ENCODE measurements around the gene JARID2.

Gene JARID2

DNA sequence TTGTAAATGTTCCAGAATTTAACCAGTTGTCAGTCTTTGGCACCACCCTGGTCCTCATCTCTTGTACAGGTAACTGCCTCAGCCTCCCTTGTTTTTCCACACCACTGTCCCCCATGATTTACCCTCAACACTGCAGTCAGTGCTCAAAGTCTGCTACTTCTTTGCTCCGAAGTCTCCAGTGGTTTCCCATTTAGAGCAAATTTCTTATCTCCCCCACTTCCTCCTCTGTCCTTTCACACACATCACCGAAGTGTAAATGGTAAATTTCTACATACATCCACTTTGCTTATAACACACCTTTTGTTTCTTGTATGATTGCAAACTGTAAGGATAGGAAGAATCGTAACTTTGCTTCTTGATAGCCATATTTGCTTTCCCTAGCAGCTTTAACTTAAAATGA is 115.3 kb downstream of the JARID2 start:
- DNase-seq, result no peak

DNA sequence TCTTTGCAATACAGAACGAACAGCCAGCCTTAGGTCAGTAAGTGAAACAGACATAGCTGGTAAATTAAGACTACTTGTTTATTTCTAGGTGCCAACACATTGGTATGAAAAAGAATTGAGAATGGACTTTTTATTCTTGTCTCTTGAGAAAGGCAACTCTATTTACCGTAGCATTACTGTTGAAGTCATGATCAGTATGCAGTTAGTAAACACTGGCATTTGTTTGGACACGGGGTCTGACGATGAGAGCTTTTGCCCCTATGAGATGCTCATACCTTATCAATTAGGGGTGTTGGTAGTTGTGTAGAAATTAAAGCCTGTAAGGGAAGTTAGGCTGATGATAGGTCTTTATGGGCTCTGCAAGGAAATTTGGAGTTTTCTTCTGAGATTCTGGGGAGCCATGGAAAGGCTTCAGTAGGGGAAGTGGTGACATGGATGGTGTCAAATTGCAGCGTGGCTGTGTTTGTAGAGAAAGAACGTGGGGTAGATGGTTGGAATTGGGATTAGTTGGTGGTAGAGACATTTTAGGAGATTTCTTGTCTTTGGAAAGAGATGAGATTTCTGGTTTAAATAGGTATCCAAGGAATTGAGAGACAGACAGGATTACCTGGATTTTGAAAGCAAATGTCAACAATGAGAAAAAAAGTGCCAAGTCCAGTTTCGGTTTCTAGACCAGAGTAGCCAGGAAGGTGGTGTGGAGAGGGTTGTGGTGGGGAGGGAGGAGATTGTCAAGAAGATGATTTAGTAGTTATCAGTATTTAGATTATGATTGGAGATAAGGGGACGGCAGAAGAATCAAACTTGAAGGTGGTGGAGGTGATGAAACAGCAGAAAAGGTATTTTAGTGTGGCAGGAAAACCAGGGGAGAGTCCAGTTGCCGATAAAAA is 116.6 kb downstream of the JARID2 start:
- no peak for DNase-seq

DNA sequence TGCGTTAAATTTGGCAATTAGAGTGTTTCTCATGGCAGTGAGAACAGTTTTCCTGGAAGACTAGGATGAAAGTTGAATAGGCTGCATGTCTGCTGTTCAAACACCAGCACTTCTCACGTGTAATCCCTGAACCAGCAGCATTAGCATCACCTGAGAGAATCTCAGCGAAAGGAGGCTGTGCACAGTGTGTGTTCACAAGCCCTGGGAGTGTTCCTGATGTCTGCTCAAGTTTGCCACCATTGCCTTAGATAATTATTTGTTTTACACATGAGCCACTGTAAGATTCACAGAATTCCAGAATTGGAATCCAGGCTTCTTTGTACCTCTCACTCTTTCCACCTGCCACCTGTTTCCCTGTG is 117.3 kb downstream of the JARID2 start:
- no peak for DNase-seq

DNA sequence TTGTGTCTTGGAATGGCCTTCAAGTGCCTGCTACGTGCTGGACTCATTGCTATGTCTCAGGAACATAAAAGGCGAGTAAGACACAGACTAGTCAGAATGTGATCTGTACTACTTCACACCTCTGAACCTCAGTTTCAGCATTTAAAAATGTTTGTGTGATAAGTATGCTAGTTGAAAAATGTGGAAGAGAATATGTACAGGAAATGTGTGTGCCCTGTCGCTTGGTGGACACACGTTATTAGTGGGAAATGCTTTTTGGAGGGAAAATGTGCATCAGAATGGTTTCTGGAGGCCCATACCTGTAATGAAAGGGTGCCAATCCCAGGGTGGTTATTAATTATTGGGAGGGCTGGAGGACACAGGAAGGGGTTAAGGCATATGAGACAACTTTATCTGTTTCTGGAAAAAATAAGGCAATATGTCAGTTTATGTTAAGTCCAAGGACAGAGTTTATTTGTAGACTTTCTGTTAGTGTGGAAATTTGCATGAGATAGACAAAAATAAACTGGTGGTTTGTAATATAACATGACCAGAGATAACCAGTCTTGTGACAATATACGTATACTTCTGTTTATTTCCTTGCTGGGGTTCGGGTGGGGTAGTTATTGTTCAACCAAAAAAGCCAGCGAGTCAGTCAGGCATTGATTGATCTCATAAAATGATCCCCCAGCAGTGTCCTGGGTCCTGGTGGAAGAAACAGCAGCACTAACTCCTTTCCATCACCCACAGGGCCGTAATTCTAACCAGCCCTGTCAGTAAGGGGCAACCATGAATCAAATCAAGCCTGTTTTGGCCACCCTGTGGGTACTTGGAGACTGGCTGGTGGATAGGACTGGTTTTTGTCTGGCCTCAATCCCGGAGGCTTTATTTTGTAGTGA is 117.9 kb downstream of the JARID2 start:
- DNase-seq, result no peak

GRCh38 chr6:15364401-15365037 is 118.7 kb downstream of the JARID2 start:
- no peak for DNase-seq

- DNase-seq, result peak; percentile 84
Observed at GRCh38 chr6:15365273-15365687, 119.4 kb downstream of the JARID2 start.

GRCh38 chr6:15366003-15366535 is 120.2 kb downstream of the JARID2 start:
- no peak for DNase-seq

DNA sequence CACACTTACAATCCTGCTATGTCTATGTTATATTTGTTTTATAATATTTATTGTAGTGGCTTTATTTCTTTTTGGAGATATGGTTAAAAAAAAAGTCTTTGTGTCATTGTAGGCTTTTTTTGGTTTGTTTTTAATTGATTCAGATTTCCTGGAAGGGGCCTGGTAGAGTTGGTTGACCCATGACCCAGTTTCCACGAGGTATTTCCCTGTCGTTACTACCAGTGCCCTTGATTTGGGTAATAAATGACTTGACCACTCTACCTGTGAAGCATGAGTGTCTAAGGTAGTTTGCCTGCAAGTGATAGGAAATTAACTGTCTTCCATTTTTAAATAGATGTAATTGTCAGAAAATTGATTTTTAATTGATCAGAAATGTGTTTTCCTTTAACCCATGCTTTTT is 121.0 kb downstream of the JARID2 start:
- DNase-seq, result no peak

DNA sequence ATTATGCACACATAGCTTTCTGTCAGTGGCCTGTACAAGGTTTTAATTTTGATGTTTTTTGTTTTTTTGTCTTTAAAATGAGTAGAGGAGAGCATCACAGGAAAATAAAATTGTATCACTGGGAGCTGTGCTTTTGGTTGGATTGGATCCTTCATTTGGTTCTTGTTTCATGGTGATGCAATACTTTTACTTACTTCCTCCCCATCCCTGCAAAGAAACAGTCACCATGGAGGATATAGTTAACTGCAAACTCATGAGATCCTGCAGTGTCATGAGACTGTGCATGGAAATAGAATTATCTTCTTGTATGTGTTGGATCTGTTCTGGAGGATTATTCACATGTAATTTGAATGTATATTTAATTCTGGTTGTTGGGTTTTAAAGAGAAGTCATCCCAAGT is 122.3 kb downstream of the JARID2 start:
- DNase-seq, result peak; percentile 81

- DNase-seq, result no peak
Observed at GRCh38 chr6:15368873-15369272, 123.0 kb downstream of the JARID2 start.

- no peak for DNase-seq
Observed at GRCh38 chr6:15369838-15370237, 124.0 kb downstream of the JARID2 start.

DNA sequence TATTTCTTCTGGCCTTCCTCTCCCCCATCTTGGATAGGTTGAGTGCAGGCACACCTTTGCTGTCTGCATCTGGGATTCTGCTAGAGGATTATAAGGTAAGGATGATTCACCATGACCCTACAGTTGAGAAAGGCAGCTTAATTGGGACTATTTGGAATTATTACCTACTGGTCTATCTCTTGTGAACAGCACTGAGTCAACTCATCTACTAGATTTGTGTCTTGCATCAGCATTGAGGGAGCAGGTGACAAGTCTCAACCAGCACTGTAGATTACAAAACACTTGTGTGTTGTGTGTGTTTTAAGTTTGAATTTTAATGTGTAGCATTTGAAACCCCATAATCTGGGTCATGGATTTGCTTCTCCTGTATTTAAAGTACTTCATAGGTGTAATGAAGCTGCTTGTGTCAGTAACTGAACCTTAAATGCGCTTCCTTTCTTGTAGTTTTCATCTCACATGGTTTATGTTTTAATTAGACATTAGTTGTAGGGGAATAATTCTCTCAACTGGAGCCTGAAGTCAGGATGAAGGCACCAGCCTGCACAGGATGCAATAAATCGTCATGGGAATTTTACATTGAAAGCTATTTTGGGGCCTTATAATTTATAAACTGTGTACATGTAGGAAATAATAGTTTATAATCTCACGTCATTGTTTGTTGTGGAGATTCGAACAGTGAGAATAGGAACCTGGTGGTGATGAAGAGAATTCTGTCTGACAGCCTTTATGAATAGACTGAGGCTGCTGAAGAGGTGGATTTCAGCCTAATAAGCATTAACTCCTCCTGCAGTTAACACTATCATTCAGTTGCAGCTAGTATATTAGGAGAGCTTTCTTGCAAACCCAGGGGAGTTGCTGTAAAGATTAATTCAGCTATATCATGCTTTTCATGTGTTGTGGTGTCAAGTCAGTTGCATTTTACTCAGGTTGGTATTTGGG is 125.1 kb downstream of the JARID2 start:
- no peak for DNase-seq

- no peak for DNase-seq
Observed at GRCh38 chr6:15372932-15373331, 127.1 kb downstream of the JARID2 start.

DNA sequence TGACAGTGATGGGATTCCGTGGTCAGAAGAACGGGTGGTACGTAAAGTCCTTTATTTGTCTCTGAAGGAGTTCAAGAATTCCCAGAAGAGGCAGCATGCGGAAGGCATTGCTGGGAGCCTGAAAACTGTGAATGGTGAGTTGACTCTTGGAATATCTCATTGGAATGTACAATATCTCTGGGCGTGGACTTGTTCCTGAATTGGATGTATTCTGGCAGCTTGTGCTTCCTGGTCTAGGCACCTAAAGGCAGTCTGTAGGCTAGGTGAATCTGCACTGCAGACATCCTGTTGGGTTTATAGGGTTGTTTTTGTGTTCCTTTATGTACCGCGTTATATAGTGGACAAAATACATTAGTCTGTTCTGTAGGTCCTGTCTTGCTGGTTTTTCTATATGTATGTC is 128.2 kb downstream of the JARID2 start:
- DNase-seq, result no peak

DNA sequence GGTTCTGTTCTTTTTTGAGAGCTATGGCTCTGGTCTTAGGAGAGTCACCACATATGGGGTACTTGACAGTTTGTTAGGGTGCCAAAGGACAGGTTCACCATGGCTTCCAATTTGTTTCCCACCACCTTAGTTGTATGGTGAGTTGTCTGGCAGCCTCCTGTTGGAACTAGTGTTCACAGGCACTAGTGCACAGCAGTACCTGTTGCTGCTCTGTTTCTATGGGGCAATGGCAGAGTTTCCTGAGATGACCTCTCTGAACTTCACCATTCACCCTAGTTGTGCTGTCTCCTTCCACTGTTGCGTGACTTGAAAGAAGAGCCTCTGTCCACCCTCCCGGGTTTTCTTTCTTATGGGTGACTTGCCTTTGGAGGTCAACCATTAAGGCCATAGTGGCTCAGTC is 129.1 kb downstream of the JARID2 start:
- no peak for DNase-seq

DNA sequence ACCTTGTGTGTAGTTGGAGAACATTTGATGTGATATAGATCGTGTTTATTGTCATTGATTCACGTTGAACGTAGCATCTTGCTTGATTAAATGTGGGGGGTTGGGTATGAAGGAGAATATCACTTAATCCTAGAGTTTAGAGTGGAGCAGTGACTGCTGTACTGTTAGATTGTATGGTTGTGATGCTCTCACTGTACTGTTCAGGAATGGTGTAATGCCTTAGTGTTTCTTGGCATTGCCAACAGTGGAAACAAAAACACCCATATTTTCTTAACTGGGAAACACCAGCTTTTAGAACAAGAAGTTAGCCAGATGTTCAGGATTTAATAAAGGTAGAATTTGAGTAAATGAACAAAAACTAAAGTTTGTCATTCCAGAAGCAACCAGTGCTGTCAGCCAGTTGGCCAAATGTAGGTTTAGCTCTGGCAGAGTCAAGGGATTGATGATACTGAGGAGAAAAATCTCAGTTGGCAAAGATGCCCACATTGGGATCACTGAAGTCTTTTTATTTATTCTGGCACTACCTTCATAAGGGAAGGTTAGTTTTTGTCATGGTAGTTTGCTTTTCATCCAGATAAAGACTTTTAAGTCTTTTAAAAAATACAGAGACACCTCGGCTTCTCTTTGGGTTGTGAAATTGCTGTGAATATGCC is 129.9 kb downstream of the JARID2 start:
- no peak for DNase-seq

DNA sequence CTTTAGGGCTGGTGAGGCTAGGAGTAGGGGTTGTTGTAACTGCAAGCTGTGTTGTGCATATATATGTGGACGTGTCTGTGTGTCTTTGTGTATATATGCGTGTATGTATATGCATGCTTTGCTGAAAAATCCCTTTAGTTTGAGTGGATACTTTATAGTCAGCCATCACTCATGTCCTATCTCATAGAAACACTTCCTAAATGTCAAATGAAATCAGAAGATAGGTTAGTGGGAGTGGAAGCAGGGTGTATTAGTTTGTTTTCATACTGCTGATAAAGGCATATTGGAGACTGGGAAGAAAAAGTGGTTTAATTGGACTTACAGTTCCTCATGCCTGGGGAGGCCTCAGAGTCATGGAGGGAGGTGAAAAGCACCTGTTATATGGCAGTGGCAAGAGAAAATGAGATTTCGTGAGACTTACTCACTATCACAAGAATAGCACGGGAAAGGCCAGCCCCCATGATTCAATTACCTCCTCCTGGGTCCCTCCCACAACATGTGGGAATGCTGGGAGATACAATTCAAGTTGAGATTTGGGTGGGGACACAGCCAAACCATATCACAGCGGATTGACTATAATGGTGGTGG is 131.1 kb downstream of the JARID2 start:
- DNase-seq, result no peak

GRCh38 chr6:15378272-15378671 is 132.4 kb downstream of the JARID2 start:
- no peak for DNase-seq

DNA sequence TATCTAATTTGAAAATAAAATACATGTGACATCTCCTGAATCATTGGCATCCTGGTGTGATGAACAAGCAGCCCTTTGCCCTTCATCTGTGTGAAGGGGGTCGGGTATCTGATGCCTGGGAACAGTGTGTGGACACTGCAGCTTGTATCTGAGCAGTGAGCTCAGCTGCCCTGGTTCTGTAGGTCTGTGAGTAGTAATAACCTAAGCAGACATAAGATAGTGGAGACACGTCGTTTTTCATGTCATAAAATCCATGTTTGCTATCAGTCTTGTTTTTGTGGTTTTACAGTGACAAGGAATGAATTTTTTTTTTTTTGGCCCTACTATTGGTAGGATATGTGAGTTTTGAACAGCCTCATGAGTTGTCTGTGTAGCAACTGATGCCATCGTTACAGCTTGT is 133.0 kb downstream of the JARID2 start:
- DNase-seq, result no peak

GRCh38 chr6:15380351-15380750 is 134.5 kb downstream of the JARID2 start:
- DNase-seq, result no peak

DNA sequence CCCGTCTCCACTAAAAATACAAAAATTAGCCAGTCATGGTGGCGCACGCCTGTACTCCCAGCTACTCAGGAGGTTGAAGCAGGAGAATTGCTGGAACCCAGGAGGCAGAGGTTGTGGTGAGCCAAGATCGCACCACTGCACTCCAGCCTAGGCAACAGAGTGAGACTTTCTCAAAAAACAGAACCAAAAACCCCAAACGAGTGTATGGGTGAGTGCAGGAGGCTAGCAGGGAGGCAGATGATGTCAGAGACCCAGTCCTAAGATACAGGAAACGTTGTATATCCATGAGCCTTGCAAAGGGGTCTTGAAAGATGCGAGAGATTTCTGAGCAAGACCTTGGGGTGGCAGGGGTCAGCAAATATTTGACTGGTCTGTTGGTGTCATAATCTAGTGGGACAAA is 136.2 kb downstream of the JARID2 start:
- no peak for DNase-seq
